GOT3 (cell line): ENCODE results near the gene PCGF3.

Source experiments
- DNase-seq: peaks from one replicate; lab custom pipeline; 2025; ENCODE audit warnings: mixed read lengths; lab: John Stamatoyannopoulos, UW

PCGF3 gene

DNA sequence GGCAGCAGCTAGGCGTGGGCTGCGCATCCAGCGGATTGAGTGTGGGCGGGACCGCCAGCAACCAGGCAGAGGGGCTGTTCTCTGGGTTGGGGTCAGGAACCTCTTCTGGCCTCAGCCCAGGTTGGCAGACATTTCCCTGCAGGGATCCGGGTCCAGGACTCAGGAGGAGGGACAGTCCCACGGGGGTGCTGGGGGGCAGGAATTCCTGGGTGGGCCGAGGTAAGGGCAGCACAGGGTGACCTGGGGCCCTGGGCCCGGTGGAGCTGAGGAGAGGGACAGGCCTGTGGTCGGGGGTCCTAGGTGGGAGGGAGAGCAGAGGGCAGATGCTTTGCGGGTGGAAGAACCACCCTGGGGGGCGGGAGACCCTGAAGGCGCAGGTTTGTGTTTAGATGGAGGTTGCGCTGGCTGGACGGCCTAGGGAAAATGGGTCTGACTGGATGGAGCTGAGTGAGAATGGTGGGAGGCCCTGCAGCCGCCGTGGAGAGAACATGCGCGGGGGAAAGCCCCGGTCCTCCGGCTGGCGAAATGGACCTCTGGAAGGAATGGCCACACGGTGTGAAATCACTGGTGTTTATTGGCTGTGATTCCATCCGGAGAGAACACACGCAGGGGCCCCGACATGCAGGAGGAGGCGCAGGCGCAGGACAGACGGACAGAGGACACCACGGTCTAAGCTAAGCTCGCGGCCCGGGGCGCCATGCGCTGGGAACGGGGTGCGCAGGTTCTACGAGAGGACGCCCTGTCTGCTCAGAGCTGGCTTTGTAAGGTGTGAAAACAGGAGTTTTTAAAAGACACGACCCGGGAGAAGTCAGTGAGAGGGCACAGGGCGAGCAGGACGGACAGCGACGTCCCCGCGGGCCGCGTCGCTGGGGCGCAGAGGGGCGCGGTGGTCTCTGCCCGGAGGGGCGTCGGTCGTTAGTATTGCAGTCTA, 79.0 kb downstream of the PCGF3 start:
- no peak for DNase-seq

DNA sequence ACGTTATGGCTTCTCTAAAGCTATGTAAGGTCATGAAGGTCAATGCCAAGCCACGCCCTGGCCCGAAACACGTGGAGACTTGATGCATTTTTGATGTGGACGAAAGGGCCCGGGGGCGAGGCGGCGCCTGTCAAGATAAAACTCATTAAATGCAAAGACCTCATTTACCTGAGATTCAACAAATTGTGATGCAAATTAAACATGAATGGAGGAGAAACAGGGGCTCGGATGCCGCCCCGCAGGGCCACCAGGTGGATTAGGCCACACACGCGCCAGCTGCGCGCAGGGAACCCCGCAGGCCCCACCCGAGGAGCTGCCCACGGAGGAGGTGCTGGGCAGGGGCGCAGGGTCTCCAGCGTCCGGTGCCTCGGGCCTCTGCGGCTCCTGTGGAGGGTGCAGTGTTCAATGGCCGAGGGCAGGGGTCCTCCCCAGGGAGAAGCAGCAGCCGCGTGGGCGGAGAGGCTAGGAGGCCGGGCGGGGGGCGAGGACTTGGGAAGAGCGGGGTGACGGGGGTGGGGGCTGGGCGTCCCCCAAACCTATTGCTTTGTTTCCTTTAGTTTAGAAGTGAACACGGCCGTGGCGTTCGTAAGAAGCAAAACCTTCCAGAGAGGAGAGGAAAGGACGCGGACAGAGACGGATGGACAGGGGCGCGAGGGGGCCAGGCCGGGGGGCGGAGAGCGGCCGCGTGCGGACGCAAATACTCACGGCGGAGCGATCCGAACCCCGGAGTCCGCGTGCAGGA, 79.9 kb downstream of the PCGF3 start:
- DNase-seq = no peak

GRCh38 chr4:786074-786741, 80.6 kb downstream of the PCGF3 start:
- no peak for DNase-seq

GRCh38 chr4:786861-787300, 81.2 kb downstream of the PCGF3 start:
- no peak for DNase-seq

- no peak for DNase-seq
Observed at GRCh38 chr4:787561-787981, 81.9 kb downstream of the PCGF3 start.

DNA sequence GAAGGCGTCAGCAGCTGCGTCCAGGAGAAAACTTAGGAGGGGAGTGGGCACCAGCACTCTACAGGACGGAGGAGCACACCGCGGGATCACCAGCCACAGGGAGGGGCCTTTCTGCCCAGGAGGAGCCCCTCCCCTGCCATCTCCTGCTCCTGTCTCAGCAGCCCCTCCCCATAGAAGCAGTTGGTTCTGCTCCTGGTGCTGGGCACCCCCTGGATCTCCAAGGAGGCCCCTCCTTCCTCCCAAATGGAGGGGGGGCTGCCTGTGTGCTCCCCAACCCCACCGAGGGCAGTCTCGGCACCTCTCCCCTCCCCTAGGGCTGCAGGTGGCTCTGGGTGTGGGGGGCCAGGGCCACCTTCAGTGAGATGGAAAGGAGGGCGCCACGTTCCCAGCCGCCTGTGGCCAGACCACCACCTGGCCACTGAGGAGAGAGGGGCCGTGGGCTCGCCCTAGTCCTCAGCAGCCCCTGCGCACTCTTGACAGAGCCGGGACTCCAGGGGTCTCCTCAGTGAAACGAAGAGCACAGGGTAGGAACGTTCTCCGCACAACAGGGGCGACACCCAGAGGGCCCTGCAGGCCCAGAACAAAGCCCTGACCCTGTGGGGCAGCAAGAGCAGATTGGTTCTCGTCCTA, 82.5 kb downstream of the PCGF3 start:
- DNase-seq = no peak

DNA sequence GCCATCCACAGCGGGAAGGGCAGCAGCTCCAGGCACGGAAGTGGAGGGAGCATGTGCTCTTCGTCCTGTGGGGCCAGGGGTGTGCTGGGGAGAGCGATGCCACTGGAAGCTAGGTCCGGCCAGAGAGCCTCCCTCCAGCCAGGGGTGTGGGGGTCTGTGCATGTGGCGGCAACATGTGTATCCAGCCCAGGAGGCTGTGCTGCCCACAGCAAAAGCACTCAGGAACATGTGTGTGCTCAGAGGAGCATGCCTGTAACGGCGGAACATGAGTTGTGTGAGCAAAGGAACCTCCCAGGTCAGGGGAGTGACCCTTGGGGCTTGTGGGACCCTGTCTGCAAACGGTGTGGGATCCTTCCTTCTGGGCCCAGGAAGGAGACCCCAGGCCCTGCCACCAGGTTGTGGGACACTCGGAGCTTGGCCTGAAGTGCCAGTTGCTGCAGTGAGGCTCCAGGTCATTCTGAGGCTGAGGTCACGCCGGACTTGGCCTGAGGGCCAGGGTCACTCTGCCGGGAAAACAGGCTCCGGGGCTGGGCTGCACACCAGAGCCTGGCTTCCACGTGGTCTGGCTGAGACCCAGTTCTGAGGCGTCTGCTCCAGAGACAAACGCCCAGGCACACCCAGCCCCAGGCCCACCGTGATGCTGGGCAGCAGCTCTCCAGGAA, 83.1 kb downstream of the PCGF3 start:
- no peak for DNase-seq

DNA sequence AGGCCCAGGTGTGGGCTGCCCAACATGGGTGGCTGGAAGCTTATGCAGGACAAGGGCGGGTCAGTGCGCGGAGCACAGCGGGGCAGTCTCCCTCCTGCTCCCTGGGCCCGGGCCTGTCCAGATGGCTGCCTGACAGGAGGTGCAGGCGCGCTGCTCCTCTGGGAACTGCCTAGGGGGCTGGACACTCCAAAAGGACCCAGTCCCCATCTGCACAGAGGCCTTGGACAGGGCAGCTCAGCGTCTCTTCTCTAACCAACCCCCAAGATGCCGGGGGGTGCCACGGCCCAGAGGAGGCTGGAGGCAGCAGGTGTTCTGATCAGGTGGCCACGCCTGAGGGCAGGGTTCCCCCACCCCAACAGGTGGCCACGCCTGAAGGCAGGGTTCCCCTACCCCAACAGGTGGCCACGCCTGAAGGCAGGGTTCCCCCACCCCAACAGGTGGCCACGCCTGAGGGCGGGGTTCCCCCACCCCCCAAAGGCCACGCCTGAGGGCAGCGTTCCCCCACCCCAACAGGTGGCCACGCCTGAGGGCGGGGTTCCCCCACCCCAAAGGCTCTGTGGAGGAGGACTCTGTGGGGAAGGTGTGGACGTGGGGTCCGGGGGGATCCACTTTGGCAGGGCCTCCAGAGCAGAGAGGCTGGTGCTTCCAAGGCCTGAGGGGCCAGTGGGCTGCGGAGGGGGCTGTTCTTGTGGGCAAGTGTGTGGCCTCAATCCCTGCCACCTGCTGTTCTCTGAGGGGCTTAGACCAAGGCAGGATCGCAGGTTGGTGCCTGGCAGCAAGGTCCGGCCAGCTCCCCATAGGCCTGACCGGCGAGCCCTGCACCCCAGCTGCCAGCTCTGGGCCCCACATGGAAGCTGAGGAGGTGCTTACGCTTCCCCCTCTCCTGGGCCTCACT, 84.2 kb downstream of the PCGF3 start:
- DNase-seq = no peak

DNA sequence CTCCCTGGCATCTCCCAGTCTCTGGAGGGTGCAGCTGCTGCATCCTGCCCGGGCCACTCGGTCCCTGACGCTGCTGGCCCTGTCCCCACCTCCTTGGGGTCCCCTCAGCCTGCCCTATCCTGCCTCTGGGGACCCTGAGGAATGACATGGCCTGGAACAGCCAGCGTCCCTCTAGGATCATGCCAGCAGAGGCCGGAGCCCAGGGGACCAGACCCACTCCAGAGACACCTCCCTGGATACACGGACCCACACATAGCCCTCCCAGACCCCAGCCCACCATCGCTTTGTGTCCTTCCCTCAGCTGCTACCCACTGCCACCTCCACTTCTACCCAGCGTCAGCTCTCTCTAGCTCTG, 84.8 kb downstream of the PCGF3 start:
- DNase-seq = no peak

- no peak for DNase-seq
Observed at GRCh38 chr4:791252-791897, 85.7 kb downstream of the PCGF3 start.

DNA sequence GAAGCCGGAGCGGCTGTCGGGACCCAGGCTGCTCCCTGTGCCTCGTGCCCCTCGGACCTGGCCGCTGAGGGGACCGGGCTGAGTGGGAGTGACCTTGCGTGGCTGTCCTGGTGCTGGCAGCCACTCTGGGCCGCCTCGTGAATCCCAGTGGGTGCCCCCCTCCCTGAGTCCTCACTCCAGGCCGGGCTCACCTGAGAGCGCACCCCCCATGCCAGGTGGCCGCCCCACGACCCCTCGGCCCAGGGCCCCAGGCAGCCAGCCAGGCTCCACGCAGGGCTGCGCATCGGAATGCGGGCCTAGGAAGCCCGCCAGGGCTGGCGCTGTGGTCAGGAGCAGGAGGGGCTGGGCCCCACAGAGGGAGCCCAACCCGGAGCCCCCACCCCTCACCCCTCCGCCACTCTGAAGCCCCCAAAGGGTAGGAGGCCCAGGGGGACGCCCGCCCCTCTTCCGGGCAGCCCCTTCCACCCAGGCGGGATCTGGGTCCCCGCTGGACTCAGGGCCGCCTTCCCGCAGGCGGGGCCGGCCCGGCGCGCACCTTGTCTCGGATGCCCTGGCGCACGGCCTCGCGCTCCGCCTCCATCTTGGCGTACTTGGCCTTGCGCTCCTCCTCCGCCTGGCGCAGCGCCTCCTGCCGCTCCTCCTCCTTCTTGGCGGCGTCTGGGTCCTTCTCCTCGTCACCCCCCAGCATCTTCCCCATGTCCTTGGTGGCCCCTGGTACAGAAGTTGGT, 86.4 kb downstream of the PCGF3 start:
- DNase-seq = no peak

GRCh38 chr4:792626-793092, 87.0 kb downstream of the PCGF3 start:
- DNase-seq = no peak

DNA sequence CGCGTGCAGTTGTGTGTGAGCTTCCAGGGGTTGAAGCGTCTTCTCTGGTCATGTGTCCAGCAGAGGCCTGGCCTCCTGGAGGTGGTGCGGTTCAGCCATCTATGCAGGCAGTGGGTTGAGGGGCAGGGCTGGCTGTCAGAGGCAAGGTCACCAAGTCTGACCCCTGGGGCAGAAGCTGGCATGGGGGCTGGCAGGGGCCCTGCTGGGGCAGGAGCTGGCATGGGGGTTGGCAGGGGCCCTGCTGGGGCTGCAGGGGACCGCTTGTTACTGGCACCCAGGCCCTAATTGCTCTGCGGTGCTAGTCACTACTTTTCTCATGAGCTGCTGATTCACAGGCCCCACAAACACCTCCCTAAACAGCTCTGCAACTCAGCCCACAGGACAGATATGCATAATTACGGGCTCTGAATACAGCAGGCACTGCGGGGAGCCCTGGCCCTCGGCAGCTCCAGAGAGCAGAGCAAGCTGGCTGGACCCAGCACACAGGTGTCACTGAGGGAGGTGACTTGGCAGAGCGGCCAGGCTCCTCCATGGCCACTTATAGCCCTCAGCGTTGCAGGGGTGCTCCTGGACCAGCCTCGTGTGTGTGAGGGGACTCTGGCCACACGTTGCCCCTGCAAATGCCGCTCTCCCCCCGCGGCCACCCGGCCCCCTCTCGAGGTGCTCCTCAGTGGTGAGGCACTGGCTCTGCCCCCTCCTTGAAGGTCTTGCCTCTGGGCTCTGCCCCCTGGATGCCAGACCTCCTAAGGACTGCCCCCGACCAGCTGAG, 87.6 kb downstream of the PCGF3 start:
- DNase-seq = no peak

GRCh38 chr4:793941-794621, 88.4 kb downstream of the PCGF3 start:
- no peak for DNase-seq

GRCh38 chr4:794900-795725, 89.5 kb downstream of the PCGF3 start:
- no peak for DNase-seq

DNA sequence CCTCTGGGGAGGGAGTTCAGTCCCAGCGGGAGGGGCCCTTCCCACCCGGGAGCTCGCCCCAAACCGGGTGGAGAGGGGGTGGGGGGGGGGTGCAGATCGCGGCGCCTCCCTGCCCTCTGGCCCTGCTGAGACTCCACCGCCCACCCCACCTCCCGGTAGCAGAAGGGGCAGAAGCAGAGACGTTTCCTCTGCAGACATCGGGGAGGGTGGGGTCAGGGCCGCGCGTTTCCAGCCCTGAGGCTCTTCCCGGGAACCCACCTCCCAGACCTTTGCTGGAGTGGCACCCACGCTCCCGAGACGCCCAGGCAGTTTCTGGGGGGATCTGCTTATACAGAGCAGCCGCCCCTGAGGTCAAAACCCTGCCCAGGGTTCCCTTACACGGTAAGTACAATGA, 90.1 kb downstream of the PCGF3 start:
- no peak for DNase-seq

GRCh38 chr4:796206-796605, 90.6 kb downstream of the PCGF3 start:
- DNase-seq = no peak
